HFF-Myc (cell line): Measurements from ENCODE around the gene SLC25A18.

Experiments
- DNase-seq: peaks from one replicate; pipeline ENCODE4 v3.0.0-alpha.2; 2011; ENCODE audit warnings: low read depth; ENCODE audit errors: extremely low read depth
- H3K4me3 ChIP-seq: replicated peaks from 2 replicates; pipeline ENCODE4 v1.5.1; 2011; ENCODE audit warnings: low read depth, mild to moderate bottlenecking, control low read depth, low read length
- CTCF ChIP-seq: IDR thresholded peaks from 2 replicates; pipeline ENCODE4 v1.5.1; 2012; ENCODE audit warnings: mild to moderate bottlenecking, low read depth, low read length, control low read depth; ENCODE audit errors: missing control alignments

SLC25A18 gene

GRCh38 chr22:17579535-17579981 lies 16.3 kb downstream of the SLC25A18 start:
- no peak for DNase-seq
- no peak for TF ChIP-seq CTCF
- H3K4me3 ChIP-seq: no peak overlapping the region

GRCh38 chr22:17580441-17581031 lies 17.2 kb downstream of the SLC25A18 start:
- no peak for DNase-seq
- H3K4me3 ChIP-seq: no peak overlapping the region
- no peak for TF ChIP-seq CTCF

GRCh38 chr22:17581056-17581455 lies 17.8 kb downstream of the SLC25A18 start:
- DNase-seq: no peak
- H3K4me3 ChIP-seq: no peak overlapping the region
- TF ChIP-seq CTCF: no peak

GRCh38 chr22:17581631-17582030 lies 18.3 kb downstream of the SLC25A18 start:
- no peak for DNase-seq
- no peak for TF ChIP-seq CTCF
- no peak overlapping the region for H3K4me3 ChIP-seq

- no peak overlapping the region for H3K4me3 ChIP-seq
These were observed 19.9 kb downstream of the SLC25A18 start for GRCh38 chr22:17583151-17583550.

GRCh38 chr22:17586831-17587440 lies 23.6 kb downstream of the SLC25A18 start:
- no peak for DNase-seq
- H3K4me3 ChIP-seq: no peak overlapping the region
- TF ChIP-seq CTCF: no peak

More at GRCh38 chr22:17583151-17583550, 19.9 kb downstream of the SLC25A18 start:
- no peak for TF ChIP-seq CTCF
- DNase-seq: no peak
